T-helper 9 cell (primary cell): Measurements from ENCODE around the gene NOXA1.

Experiments used
- DNase-seq: peaks from one replicate; pipeline ENCODE4 v3.0.0-alpha.2; 2020

The NOXA1 gene

DNA sequence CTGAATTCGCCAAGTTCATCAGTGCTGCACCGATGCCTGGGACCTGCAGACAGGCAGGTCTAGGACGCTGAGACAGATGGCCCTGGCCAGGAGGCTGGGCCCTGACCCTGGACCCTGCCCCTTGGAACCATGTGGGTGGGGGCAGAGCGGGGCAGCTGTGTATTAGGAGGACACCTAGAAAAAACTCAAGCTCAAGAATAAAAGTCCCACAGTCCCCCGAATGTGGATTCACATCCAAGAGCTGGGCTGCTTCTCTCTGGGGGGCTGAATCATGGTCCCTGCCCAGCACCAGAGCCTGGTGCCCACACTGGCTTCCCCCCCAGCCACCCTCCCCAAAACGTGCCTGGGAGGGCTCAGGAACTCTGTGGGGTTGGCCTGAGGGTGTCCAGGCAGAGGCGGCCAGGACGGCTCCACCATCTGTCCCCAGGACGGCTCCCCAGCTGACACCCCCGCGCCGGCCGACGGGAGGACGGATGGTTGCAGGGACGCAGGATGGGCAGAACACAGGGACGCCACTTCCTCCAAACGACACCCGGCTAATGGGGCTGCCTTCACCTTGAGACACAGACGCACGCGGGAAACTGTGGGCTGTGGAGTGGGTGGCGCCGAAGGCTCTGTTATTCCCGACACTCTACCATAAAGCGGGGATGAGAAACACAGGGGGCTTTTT is 35.2 kb upstream of the NOXA1 start:
- DNase-seq, result no peak

DNA sequence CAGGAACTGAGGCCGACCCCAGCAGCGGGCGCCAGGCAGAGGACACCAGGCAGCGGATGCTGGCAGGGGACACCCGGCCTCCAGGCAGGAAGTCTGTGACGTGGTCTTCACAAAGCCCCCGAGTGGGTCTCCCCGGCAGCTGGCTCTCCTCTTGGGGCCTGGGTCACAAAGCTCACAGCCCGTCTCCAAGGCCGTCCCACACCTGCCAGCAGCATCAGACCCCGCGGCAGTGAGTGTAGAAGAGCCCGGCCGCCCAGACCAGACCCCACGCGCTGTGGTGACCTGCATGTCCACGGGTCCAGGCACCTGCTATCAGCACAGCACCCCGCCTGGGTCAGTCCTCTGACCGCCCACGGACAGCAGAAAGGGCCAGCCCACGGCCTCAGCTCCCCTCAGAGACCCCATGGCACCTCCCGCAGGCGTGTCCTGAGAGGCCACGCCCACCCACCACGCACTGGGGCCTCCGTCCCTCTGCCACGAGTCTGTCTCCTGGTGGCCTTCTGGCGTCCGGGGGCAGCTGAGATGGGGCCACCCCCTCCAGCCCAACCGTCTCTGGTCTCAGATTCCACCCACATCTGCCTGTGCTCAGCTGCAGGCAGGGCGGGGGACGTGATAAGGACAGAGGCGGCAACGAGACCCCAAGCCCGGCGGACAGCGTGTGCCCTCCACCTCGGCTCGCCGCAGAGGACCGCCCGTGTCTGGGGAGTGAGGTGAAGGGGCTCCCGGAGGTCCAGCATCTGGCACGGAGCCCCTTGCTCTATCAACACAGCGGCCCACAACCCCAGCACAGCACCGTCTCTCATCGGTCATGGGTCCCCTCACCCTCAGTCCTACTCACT is 34.4 kb upstream of the NOXA1 start:
- DNase-seq, result no peak

DNA sequence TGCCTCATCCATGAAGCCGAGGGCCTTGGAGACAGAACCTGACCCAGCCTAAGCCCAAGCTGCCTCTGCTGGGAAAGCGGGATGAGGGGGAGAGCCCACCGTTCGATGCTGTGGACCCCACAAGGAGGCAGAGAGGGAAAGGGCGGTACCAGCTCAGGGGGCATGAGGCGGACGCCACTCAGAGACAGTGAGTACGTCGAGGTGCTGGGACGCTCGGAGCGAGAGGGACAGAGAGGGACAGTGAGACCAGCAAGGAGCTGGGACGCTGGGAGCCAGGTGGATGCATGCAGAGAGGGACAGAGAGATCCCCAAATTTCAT is 33.8 kb upstream of the NOXA1 start:
- no peak for DNase-seq

DNA sequence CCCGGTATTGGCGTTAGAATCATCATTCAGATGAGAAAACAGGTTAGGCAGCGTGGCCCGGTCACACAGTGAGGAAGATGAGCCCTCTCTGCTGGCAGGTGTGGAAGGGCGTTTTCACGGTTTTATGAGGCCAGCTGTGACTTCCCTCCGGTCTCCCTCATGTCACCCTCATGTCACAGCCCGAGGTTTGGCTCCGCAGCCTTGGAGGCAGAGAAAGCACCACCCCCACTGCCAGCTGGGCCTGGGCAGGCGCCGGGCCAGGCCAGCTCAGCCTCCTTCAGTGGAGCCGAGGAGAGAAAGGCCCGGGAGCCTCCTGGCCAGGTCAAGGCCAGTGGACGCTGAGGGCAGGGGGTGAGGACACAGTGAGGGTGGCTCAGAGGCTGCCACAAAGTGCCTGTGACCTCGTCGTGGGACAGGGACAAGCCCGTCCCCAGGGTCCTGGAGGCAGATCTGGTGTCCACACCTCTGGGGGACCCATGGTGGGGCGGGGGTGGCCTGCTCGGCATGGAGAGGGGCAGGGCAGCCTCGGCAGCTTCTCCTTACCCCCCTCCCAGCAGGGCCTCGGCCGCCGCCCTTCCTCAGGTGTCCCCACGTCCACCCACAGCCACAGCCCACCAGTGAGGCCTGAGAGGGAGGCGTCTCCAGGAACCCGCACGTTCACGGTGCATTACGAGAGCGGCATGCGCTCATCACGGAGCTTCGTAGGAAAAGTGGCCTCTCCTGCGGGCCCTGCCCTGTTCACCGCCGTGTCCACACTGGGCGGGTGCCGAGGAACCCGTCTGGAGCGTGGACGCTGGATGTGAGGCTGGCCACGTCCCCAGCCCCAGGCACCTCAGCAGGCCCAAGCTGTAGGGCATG is 32.4 kb upstream of the NOXA1 start:
- DNase-seq, result no peak

DNA sequence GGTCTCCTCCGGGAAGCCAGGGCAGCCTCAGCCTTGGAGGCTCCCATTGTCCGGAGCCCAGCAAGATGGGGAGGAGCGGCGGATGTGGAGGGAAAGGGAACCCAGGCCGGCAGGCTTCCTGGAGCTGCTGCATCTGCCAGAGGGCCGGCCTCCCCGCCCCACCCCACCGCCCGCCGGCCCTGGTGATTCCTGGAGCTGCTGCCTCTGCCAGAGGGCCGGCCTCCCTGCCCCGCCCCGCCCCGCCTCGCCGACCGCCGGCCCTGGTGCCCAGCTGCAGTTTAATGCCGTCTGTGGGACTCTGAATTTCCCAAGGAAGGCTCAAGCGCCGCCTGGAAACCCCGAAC is 31.8 kb upstream of the NOXA1 start:
- DNase-seq, result no peak

DNA sequence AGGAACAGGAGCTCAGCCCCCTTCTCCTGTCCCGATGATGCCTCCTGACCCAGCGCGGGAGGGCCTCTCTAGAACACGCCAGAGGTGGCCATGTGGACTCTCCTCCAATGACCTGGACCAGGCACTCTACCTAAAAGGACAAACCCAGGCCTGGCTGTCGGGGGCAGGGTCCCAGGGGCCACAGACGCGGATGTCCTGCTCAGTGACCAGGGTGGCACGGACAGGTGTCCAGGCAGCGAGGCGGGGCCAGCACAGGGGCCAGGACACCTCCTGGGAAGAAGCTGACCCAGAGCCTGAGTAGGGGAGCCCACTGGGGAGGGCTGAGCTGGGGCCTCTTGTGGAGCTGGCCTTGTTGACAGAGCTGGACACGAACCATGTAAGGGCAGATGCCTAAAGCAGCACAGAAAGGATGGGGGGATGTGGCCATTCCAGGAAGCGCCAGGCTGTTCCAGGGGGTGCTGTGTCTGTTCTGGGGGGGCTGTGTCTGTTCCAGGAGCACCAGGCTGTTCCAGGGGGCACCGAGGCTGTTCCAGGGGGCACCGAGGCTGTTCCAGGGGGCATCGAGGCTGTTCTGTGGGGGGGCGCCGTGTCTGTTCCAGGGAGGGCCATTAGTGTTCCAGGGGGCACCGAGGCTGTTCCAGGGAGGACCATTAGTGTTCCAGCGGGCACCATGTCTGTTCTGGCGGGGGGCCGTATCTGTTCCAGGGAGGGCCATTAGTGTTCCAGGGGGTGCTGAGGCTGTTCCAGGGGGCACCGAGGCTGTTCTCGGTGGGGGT is 30.8 kb upstream of the NOXA1 start:
- no peak for DNase-seq

DNA sequence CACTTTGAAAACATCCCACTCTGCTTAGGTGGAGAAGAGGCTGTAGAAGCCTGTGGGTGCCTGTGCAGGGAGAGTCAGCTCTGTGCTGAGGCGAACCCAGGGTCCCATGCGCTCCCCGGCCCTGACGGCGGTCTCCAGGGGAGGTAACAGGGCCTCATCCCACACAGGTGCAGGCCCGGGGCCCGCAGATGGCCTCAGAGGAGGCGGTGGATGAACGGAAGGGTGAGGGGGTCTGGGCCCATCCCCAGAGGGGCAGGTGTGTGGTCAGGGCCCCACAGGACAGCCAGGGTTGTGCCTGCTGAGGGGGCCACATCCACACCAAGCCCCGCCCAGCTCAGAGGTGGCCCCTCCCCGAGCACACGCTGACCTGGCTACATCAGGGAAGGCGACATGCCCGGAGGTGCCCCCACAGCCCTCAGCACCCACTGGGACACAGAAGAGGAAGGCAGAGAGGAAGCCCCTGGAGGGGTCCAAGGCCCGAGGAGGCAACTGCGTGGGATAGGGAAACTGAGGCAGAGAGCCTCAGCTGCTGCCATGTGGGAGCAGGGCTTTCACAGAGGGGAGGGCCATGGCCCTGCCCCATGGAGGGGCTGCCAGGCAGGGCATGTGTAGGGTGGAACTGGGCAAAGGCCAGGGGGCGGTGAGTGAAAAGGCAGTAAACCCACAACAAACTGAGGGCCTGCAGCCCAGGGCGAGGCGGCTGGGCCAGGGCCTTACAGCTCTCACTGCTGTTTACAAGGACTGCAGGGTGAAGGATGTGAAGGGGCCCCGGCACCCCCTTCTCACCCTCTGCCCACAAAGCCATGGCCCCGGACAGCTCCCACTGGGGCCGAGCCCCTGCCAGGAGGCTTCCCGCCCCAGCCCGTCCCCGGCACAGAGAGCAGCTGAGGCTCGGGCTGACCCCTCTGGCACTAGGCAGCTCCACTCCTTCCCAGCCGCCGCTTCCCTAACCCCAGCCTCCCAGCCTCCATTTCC is 29.7 kb upstream of the NOXA1 start:
- no peak for DNase-seq

DNA sequence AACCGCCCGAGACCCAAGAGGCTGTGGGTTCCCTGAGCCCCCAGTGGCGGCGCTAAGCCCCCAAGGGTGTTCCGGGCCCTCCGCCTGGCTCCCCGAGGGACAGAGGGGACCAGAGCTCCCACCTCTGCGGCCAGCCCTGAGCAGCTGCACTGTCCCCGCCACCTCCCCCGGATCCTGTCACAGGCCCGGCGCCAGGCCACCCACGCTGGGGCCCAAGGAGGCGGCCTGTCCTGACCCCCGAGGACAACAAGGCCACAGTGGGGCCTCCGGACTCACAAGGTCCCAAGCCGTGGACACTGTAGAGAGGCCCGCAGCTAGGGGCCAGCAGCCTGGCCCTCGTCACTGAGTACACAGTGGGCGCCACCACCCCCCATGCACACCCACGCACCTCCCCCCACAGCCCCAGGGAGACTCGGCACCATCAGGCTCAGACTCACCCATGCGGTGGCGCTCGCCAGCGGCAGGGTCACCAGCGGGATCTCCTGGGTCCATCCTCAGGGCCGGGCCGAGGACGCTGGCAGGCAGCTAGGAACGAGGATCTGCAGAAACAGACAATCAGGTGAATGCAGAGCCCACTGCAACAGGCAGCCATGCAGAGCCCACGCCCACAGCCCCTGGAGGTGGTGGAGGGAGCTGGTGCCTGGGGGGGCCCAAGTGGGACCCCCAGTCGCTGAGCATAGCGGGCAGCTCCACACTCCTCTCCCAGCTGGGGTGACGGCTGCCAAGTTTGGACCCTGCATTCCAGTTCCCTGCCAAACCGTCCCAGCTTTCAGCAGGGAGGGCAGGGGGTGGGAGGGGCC is 28.1 kb upstream of the NOXA1 start:
- no peak for DNase-seq

DNA sequence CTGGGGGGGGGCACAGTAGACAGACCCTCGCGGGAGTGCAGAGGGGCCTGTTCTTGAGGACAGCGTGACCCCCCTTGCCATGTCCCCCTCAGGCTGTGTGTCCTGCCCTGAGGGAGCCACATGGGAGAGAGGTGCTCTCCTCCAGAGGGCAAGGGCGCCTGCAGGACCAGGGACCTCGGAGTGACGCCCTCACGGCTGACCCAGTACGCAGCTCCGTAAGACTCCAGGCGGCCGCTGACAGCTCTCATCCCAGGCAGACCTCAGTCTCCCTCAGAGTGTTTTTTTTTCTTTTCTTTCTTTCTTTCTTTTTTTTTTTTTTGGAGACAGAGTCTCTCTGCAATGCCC is 27.6 kb upstream of the NOXA1 start:
- DNase-seq, result no peak

DNA sequence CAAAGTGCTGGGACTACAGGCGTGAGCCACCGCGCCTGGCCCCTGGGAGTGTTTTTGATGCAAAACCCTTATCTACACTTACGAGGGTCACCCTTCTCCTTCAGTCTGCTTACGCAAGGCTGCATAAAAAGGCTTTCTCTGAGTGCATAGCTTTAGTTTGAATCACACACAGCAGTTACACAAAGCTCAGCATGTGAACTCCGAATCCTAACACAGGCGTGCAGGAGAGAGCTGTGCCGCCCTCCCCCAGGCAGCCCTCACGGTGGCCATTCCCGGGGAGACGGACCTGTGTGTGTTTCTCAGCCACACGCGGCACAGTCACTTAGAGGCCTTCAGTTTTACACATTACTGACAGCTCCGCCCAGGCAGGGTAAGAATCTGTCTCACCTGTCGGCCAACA is 27.0 kb upstream of the NOXA1 start:
- DNase-seq, result no peak

DNA sequence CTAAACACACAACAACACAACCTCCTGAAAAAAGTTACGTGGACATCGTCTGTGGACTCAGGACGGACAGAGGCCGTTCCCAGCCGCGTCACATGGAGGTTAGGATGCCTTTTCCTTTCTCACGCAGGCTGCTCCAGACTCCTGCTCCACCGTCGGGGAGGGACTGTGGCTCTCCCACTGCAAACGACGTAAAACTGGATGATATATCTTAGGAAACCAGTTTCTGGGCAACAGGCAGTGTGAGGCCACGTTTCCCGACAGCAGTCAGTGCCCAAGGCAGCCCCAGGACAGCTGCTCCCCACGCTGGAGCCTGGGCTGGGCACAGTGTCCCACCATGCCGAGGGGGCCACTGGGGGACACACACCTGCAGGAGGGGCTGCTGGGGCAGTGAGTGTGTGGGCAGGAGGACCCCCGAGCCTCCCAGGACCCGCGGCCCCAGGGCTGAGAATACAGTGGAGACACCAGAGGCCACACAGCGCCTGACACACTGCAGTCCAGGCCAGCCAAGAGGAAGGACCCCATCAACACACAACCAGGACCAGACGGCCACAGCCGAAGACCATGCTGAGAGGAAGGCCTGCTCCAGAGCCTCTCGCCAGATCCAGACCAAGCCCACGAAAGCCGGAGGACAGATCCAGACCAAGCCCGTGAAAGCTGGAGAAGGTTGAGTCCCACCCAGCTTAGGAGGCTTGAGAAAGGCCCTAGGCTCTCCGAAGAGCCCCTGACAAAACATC is 26.4 kb upstream of the NOXA1 start:
- DNase-seq, result no peak

DNA sequence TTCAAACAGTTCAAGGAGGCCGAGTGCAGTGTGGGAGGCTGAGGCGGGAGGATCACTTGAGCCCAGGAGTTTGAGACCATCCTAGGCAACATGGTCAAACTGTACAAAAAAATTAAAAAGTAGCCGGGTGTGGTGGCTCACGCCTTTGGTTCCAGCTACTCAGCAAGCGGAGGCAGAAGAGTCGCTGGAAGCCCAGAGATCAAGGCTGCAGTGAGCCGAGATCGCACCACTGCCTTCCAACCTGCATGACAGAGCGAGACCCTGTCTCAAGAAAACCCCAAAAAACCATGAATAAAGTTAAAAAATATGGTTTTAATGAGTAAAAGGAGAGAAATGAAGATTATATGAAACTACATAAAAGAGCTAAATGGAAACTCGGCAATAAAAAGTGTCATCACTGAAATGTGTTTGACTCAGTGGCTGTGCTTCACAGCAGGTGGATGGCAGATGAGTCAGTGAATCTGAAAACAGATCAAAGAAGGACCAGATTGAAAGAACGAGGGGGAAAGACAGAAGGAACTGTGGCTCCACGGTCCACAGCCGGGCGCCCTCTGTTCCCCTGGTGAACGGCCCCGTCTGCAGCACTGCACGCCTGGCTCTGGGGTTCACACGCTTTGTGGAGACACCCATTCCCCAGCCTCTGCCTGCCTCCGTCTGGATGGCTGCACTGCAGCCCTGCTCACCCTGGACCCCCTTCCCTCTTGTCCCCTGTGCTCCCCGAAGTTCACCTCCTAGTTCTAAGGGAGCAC is 25.3 kb upstream of the NOXA1 start:
- DNase-seq, result no peak

DNA sequence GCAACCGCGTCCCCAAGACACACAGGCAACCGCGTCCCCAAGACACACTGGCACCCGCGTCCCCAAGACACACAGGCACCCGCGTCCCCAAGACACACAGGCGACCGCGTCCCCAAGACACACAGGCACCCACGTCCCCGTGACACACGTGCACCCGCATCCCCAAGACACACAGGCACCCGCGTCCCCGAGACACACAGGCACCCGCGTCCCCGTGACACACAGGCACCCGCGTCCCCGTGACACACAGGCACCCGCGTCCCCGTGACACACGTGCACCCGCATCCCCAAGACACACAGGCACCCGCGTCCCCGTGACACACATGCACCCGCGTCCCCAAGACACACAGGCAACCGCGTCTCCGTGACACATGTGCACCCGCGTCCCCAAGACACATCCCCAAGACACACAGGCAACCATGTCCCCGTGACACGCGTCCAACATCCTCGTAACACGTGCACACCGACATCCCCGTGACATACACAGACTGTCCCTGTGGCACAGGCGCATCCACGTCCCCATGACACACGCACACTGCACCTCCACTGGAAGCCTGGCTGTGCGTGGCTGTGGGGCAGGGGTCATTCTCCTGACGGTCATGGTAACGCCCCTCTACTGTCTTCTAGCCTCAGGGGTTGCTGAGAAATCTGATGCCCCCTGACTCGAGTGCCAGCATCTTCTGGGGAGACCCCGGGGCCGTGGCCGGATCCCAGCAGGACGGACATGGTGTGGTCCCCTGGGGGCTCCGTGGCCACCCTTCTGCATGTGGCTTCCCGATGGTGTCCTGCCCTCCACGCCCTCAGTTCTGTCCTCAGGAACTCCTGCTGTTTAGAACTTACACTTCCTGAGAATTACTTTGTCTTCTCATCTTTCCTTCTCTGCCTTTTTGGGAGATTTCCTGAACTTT is 24.4 kb upstream of the NOXA1 start:
- DNase-seq, result no peak

DNA sequence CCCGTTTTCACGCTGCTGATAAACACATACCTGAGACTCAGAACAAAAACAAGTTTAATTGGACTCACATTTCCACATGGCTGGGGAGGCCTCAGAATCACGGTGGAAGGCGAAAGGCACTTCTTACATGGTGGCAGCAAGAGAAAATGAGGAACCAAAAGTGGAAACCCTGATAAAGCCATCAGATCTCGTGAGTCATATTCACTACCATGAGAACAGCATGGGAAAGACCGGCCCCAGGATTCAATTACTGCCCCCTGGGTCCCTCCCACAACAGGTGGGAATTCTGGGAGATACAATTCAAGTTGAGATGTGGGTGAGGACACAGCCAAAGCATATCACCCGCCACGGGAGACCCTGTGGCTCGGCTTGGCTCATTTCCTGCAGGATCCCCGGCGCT is 20.4 kb upstream of the NOXA1 start:
- DNase-seq, result no peak

DNA sequence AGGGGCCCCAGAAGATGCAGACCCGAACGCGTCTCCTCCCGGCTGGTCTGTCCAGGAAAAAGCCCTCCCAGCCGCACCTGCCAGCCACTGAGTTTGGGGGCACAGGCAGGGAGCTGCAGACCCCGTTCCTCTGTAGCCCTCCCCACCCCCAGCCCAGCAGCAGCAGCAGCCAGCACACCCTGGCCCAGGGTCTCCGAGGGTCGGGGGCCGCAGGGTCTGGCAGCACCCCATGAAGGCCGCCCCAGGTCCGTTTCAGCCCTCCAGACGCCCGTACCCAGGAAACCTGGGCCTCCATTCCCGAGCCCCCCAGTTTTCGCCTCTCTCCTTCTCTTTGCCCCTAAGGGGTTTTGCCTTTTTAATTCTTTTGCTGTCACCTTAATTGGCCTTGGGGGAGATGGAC is 19.9 kb upstream of the NOXA1 start:
- DNase-seq, result no peak

DNA sequence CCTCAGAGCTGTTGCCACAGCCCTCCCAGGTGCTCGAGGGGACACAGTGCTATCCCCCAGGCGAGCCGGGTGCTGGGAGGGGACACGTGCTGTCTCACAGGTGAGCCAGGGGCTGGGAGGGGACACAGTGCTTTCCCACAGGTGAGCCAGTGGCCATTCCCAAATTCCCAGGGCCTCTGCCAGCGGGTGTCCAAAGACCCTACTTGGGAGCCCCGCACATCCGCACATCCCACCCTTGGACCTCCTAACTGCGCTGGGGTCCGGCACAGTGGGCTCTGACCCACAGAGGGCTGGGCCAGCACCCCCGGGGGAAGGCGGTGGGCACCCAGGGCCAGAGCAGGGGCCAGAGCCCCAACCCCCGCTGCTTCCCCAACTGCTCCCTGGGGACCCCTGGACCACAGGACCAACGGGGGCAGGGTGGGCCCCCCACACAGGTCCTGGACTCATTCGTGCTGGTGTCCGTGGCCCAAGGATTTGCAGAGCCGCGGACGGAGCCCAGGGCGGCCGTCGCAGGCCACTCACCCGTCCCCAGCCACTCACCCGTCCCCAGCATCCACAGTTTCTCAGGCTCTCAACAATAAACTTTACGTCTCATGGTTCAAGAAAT is 18.1 kb upstream of the NOXA1 start:
- DNase-seq, result no peak

DNA sequence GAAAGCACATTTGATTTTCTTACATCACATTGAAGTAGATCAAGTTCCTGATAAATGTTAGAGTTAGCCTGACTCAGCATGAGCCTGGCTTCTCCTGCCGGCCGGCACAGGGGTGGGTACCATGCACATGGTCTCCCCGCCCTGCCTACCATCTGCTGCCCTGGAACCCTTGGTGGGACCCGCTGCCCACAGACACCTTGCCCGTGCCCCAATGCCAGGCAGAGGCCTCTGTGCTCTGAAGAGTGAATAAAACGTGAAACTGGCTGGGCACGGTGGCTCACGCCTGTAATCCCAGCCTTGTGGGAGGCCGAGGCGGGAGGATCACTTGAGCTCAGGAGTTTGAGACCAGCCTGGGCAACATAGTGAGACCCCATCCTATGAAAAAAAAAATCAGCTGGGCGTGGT is 17.5 kb upstream of the NOXA1 start:
- no peak for DNase-seq
